GM12878 (cell line): Measurements from ENCODE around the gene RFTN2. TPM values are rescaled to one million over a fixed set of nuclear protein-coding genes. Genes with fewer than 3 reads are reported as not detected.

Experiments
- ATAC-seq: fragments of 200-7000 bp; cut with Tn5 transposase; 3 replicates; pipeline ENCODE4 v1.9.1; 2020; ENCODE audit warnings: mild to moderate bottlenecking, moderate library complexity
- BruUV-seq: library from RNA; stranded (reverse); fragments of 400-500 nt; replicated peaks from 2 replicates; lab custom pipeline; 2021; lab: Mats Ljungman, UMichigan
- CTCF ChIA-PET: fragments of 300-600 bp; sonication (Branson Sonifier 250); formaldehyde crosslinking; extraction: SDS; loops from one replicate; lab custom pipeline; 2021; ENCODE audit warnings: inconsistent platforms; lab: Yijun Ruan, JAX
- POLR2A ChIA-PET: fragments of 350-600 bp; formaldehyde crosslinking; extraction: SDS; loops from one replicate; lab custom pipeline; 2021; ENCODE audit warnings: inconsistent platforms; lab: Charles Lee
- RAD21 ChIA-PET: fragments of 300-600 bp; sonication (Branson Sonifier 250); formaldehyde crosslinking; loops from one replicate; lab custom pipeline; 2023; ENCODE audit warnings: antibody characterized with exemption; ENCODE audit not compliant: unreplicated experiment; lab: Charles Lee
- SMC1A ChIA-PET: fragments of 300-600 bp; sonication (Branson Sonifier 250); formaldehyde crosslinking; loops from one replicate; lab custom pipeline; 2023; ENCODE audit not compliant: unreplicated experiment, uncharacterized antibody; lab: Charles Lee
- DNase-seq: peaks from one replicate; pipeline ENCODE4 v3.0.0-alpha.2; 2011; ENCODE audit warnings: low read depth, low spot score
- FAIRE-seq: peaks from 3 replicates; lab custom pipeline; 2011; peaks lifted over from hg19 to GRCh38; lab: Jason Lieb, UNC
- H2AFZ ChIP-seq: 2 replicates; pipeline ENCODE4 v1.6.0; 2011; ENCODE audit warnings: low read depth, low read length, control low read depth; ENCODE audit not compliant: control insufficient read depth
- H3K27ac ChIP-seq: 2 replicates; pipeline ENCODE4 v1.5.1; 2011; ENCODE audit warnings: control low read depth; ENCODE audit not compliant: control insufficient read depth, insufficient read depth
- H3K27me3 ChIP-seq, 2 experiments: replicated peaks in 1 of 2; 2 replicates each; pipeline versions ENCODE4 v1.6.0 to v1.6.1; 2011; ENCODE audit warnings: low read length in 1 of 2; ENCODE audit not compliant: control insufficient read depth in 2 of 2, insufficient read depth in 2 of 2
- H3K36me3 ChIP-seq, 2 experiments: 2 replicates each; pipeline ENCODE4 v1.5.1; 2011; ENCODE audit warnings: low read length in 1 of 2; ENCODE audit not compliant: control insufficient read depth in 2 of 2, insufficient read depth in 2 of 2
- H3K4me1 ChIP-seq: 2 replicates; pipeline ENCODE4 v1.6.1; 2011; ENCODE audit warnings: mild to moderate bottlenecking, low read length, moderate library complexity, mixed read lengths; ENCODE audit not compliant: control insufficient read depth, insufficient read depth
- H3K4me2 ChIP-seq: 2 replicates; pipeline ENCODE4 v1.6.0; 2011; ENCODE audit warnings: control low read depth; ENCODE audit not compliant: control insufficient read depth, insufficient read depth
- H3K4me3 ChIP-seq: fragments of 200-600 bp; sonication (generic); 2 replicates; pipeline ENCODE4 v1.5.1; 2016
- H3K79me2 ChIP-seq: 2 replicates; pipeline ENCODE4 v1.6.0; 2011; ENCODE audit warnings: low read length; ENCODE audit not compliant: control insufficient read depth, insufficient read depth
- H3K9ac ChIP-seq: 2 replicates; pipeline ENCODE4 v1.8.0; 2011; ENCODE audit warnings: low read length, control low read depth, mixed read lengths; ENCODE audit not compliant: control insufficient read depth, insufficient read depth
- H3K9me3 ChIP-seq: replicated peaks from 3 replicates; pipeline ENCODE4 v1.5.1; 2011; ENCODE audit warnings: mild to moderate bottlenecking, low read length; ENCODE audit not compliant: control insufficient read depth, insufficient read depth
- H4K20me1 ChIP-seq: 2 replicates; pipeline ENCODE4 v1.6.0; 2011; ENCODE audit not compliant: control insufficient read depth, insufficient read depth
- ATF2 ChIP-seq: IDR thresholded peaks from 2 replicates; pipeline ENCODE4 v1.6.1; 2012; ENCODE audit warnings: low read length, inconsistent platforms
- CBX3 ChIP-seq: fragments of 200-600 bp; sonication (generic); IDR thresholded peaks from 2 replicates; pipeline ENCODE4 v1.6.1; 2016; ENCODE audit warnings: low read depth, borderline replicate concordance
- EGR1 ChIP-seq, 2 experiments: IDR thresholded peaks; 1 replicate in 1 of 2; 2 replicates in 1 of 2; pipeline ENCODE4 v1.6.1; 2011 to 2012; ENCODE audit warnings: low read depth in 2 of 2, low read length in 2 of 2, borderline replicate concordance in 1 of 2, mild to moderate bottlenecking in 1 of 2, moderate library complexity in 1 of 2
- ETV6 ChIP-seq, 2 experiments: fragments of 450-650 bp in 1 of 2; IDR thresholded peaks in 1 of 2; conservative IDR thresholded peaks in 1 of 2; 2 replicates each; pipeline ENCODE4 v1.6.1; 2014; ENCODE audit warnings: antibody characterized with exemption in 1 of 2, borderline replicate concordance in 1 of 2, low read depth in 1 of 2, mild to moderate bottlenecking in 1 of 2, moderate library complexity in 1 of 2
- FOS ChIP-seq: IDR thresholded peaks from 3 replicates; pipeline ENCODE4 v1.6.1; 2011; ENCODE audit warnings: borderline replicate concordance; ENCODE audit not compliant: insufficient read length; ENCODE audit errors: extremely low read depth
- POLR2AphosphoS2 ChIP-seq: IDR thresholded peaks from 2 replicates; pipeline ENCODE4 v1.6.1; 2011; ENCODE audit warnings: low read depth, mild to moderate bottlenecking, low read length, improper control_type of control experiment, moderate library complexity
- RBBP5 ChIP-seq: fragments of 200-600 bp; sonication (generic); conservative IDR thresholded peaks from 2 replicates; pipeline ENCODE4 v1.6.1; 2016
- SPI1 ChIP-seq: IDR thresholded peaks from 2 replicates; pipeline ENCODE4 v1.6.1; 2011; ENCODE audit warnings: low read depth, mild to moderate bottlenecking, low read length, moderate library complexity, borderline replicate concordance; ENCODE audit not compliant: insufficient read depth
- SREBF1 ChIP-seq: IDR thresholded peaks from 2 replicates; pipeline ENCODE4 v1.6.1; 2012; ENCODE audit warnings: mild to moderate bottlenecking, low read length
- TBL1XR1 ChIP-seq: IDR thresholded peaks from 2 replicates; pipeline ENCODE4 v1.6.1; 2012; ENCODE audit warnings: low read depth, low read length, improper control_type of control experiment
- ZBTB40 ChIP-seq: fragments of 450-650 bp; IDR thresholded peaks from 2 replicates; pipeline ENCODE4 v1.6.1; 2016; ENCODE audit warnings: mild to moderate bottlenecking, moderate library complexity, borderline replicate concordance
- ZNF217 ChIP-seq: fragments of 450-650 bp; IDR thresholded peaks from 2 replicates; pipeline ENCODE4 v1.6.1; 2017; ENCODE audit warnings: antibody characterized with exemption, mild to moderate bottlenecking
- ZNF687 ChIP-seq: fragments of 450-650 bp; IDR thresholded peaks from 2 replicates; pipeline ENCODE4 v1.6.1; 2017; ENCODE audit warnings: mild to moderate bottlenecking, moderate library complexity
- WGBS: methylation state at CpG from one replicate; pipeline ENCODE4 v1.1.6; 2016; ENCODE audit warnings: low lambda C conversion rate; ENCODE audit not compliant: insufficient replicate concordance, insufficient coverage; ENCODE audit errors: missing lambda C conversion rate; 5-methylcytosine and 5-hydroxymethylcytosine counted together
- in situ Hi-C: fragments of 300-500 bp; cut with MboI; formaldehyde crosslinking; loops from 9 replicates; pipeline ENCODE4 v1.14.3; 2018; ENCODE audit warnings: mixed read lengths
- intact Hi-C: fragments of 100-400 bp; cut with micrococcal nuclease; formaldehyde crosslinking; loops from one replicate; pipeline ENCODE4 v1.14.2; 2022; ENCODE audit not compliant: unreplicated experiment
- polyA plus RNA-seq, 11 experiments: library from polyadenylated mRNA; depleted of rRNA in 4 of 11; unstranded in 6 of 11; stranded (reverse) in 5 of 11; fragments of >200 nt; fragmentation: Nextera tagmentation in 4 of 11; fragmentation: Illumina TruSeq in 1 of 11; extraction: Ambion mirVana in 4 of 11; extraction: Trizol in 1 of 11; gene quantifications; 1 replicate in 1 of 11; 2 replicates in 10 of 11; pipeline versions ENCODE4 v1.2.1 to v1.2.3, GENCODE V29; 2011 to 2016; ENCODE audit warnings: inconsistent platforms in 2 of 11, missing spikeins in 2 of 11, low read depth in 1 of 11
- total RNA-seq, 4 experiments: library from RNA; depleted of rRNA in 3 of 4; stranded (reverse); fragments of >200 nt in 3 of 4; fragmentation: Illumina TruSeq in 1 of 4; extraction: Trizol in 1 of 4; gene quantifications; 2 replicates each; pipeline versions ENCODE4 v1.2.1 to v1.2.3, GENCODE V29; 2013 to 2021

Gene RFTN2
- total and polyA plus RNA-seq, 10 of the 15 experiments (the other 5 are each of a cell fraction or from before 2014, with no cell fraction given), result 0.09 to 0.23 TPM; not detected in 8

GRCh38 chr2:197539734-197540133 is 135.7 kb downstream of the RFTN2 start:
- POLR2A ChIA-PET, result no interaction called here
- WGBS, result 0% methylated on average over 1 of the region's 1 CpG

More at GRCh38 chr2:197539734-197540133, 135.7 kb downstream of the RFTN2 start:
- Histone ChIP-seq H3K9me3 (no peaks in the 10 kb centered on the region; the same call in 2 of the 3 replicates), H2AFZ (no peak overlapping the region), H3K4me2 (no peak overlapping the region), H3K36me3 (peaks cover 5 to 40% of the 10 kb centered on the region in 2 experiments), H3K27me3 (no peaks in the 10 kb centered on the region), H3K27ac (no peak overlapping the region), H3K4me1 (no peaks in the 10 kb centered on the region), H3K4me3 (no peak overlapping the region), H3K9ac (no peak overlapping the region), H3K79me2 (peaks cover 4% of the 10 kb centered on the region), H4K20me1 (no peaks in the 10 kb centered on the region)
- RAD21 ChIA-PET, result interaction anchor here (1.6 kb wide), 1 partner anchor 41 kb away, joined by 3 read pairs; no protein-coding TSS in a partner anchor
- CTCF ChIA-PET, result interaction anchor here (0.9 kb wide), 1 partner anchor 21 kb away, joined by 4 read pairs; no protein-coding TSS in a partner anchor
- TF ChIP-seq ATF2 (no peak), ZNF217 (no peak), CBX3 (no peak), SPI1 (no peak), ZBTB40 (no peak), ZNF687 (no peak), TBL1XR1 (no peak), SREBF1 (no peak), ETV6 (conservative IDR thresholded peaks at IDR 0.05 in 1 of 2, IDR thresholded peaks at IDR 0.05 in 1 of 2; ENCODE audit: borderline replicate concordance in 1 of 2, low read depth in 1 of 2) (no peak), EGR1 (IDR thresholded peaks at IDR 0.05; ENCODE audit: borderline replicate concordance in 1 of 2, low read depth in 2 of 2, low read length in 2 of 2) (no peak), FOS (no peak), POLR2AphosphoS2 (no peak), RBBP5 (no peak)
- FAIRE-seq (no peak), DNase-seq (no peak), ATAC-seq (no peak)
- intact Hi-C loops (no loop called here), in situ Hi-C loops (no loop called here)
- no TSS peak for BruUV-seq
- SMC1A ChIA-PET, result interaction anchor here (1.0 to 1.8 kb wide), 3 partner anchors 9 to 81 kb away, joined by 3 to 6 read pairs (median 3); no protein-coding TSS in a partner anchor
